GM15510 (cell line): Measurements from ENCODE around the gene TTLL11.

Experiments
- POLR2A ChIP-seq: IDR thresholded peaks from 3 replicates; pipeline ENCODE4 v1.6.1; 2011; ENCODE audit warnings: borderline replicate concordance; ENCODE audit not compliant: insufficient read length; ENCODE audit errors: extremely low read depth

TTLL11 gene

DNA sequence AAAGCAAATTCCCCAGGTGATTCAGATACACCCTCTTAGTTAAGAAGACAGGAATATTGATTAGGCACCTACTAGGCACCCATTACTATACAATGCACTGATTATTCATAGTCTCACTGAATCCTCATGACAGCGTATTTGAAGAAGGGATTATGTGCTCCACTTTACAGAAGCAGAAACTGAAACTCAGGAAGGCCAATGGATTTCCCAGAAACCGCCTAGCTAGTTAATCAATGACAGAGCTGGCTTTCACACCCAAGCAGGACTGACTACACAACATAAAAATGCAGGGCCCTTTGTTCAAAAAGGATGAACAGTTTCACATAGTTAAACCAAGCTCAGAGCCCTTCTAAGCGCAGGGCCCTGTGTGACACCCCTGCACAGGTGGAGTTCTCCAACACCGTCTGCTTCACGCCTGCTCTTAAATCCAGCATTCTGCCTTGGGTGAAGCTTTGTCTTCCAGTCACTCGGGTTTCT lies 117.3 kb downstream of the TTLL11 start:
- no peak for TF ChIP-seq POLR2A

DNA sequence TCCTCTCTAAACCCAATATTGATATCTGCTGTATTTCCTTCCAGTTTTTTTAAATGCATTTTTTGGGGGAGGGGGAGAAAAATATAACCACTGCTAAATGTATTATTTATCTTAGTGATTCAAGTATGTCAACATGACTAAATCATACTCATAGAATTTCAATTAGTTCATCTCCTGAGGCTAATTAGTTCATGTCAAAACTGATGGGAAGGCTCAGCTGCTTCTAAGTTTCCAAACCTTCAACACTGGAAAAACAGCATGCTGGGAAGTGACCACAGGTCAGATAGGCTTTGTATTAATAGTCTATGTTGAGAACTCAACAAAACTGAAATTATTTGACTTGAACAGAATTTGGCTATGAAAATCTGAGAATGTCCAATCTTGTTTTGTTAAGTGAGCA lies 118.7 kb downstream of the TTLL11 start:
- TF ChIP-seq POLR2A = no peak

DNA sequence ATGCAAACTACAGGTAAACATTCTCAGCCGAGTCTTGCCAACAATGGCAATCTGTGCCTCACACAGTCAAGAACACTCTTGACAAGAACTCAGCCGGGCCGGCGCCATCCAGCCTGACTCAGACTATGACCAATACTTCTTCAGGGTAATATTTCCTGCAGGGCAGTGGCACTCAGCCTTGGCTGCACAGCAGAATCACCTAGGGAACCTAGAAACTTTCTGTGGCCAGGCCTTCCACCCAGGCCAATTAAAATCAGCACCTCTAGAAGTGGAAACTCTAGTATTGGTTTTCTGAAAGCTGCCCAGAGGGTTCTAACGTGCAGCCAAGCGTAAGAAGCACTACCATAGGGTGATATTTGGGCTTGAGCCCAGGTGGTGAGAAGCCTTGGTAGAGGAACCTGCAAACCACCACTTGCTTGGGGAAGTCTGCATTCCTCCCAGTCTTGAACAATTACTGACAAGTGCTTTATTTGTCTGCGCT lies 120.6 kb downstream of the TTLL11 start:
- TF ChIP-seq POLR2A = no peak

DNA sequence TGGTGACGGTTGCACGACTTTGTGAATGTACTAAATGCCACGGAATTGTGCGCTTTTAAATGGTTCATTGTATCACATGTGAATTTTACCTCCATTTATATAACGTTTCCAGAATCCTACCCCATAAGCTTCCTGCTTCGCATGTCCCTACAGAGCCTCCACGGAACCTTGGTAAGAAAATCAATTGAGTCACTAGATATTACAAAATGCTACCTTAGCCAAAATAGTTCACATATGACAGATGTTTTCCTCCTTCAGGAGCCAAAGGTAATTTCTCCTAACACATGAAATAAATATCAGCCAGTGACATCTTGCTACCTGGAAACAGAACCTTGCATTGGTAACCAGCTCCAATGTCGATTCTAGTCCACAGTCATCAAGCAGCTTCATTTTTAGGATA lies 125.1 kb downstream of the TTLL11 start:
- no peak for TF ChIP-seq POLR2A

DNA sequence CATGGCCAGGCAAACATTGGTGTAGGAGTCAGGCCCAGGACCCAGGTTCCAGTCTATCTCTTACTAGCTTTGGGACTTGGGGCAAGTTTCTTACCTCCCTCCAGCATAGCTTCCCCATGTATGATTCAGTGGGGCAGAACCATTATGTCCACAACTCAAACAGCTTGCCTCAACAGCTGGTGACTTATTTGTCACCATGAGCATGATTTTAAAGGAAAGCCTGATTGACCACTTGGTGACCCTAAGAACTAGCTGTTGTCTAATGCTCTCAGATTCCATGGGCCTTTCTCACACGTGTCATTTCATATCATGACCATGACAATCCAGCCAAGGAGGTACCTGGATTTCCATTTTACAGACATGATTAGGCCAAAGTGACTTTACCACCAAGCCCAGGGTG lies 126.4 kb downstream of the TTLL11 start:
- no peak for TF ChIP-seq POLR2A

DNA sequence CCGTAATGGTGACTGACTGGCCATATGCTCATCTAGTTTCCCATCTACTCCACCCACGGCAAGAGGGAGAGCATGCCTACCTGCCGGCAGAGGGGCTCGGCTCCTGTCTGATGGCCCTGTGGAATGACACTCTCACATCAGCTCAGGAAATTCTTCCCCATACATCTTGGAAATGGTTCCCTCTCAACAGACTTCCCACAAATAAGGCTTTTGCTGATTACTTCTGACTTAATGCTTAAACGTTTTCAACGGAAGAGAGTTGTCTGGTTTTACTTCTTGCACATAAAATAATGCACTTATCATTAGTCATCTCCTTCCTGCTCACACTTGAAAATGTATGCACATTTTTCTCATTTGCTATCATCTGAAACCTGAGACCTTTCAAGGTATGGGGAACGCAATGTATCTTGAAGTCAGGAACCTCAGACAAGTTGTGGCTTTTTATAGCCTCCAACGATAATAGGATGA lies 129.5 kb downstream of the TTLL11 start:
- TF ChIP-seq POLR2A = no peak

DNA sequence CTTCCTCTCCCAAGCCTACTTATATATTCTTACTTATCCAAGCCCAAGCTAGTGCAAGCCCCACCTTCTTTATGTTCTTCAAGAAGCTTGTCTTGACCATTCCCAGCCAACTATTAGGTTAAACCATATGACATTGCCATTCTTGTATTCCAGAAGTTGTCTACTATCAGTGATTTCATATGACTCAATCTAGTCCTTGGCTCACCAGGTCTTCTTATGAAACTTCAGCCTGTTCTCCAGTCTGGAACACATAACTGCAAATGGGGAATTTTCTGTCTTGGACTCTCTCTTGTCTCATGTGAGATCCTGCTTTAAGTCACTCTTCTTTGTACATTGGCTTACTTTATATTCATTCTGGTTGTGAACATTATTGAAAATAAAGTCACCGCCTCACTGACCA lies 130.7 kb downstream of the TTLL11 start:
- TF ChIP-seq POLR2A = no peak

DNA sequence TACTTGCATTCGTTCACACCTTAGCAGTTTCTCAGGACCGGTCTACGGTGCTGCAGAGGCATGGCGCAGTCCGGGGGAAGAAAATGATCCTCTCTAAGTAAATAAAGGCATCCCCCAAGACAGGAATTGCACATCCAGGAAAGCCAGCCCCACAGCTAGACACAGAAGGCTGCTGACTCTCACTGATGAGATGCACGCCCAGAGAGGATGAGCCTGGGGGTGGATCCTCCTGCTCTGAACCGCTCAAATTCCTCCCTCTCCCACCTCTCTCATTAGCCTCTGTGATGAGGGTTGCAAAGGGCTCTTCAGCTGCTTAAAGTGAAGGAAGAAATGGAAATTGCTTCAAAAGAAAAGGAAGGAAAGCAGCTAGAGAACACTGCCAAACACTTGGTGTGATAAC lies 132.4 kb downstream of the TTLL11 start:
- TF ChIP-seq POLR2A = no peak

DNA sequence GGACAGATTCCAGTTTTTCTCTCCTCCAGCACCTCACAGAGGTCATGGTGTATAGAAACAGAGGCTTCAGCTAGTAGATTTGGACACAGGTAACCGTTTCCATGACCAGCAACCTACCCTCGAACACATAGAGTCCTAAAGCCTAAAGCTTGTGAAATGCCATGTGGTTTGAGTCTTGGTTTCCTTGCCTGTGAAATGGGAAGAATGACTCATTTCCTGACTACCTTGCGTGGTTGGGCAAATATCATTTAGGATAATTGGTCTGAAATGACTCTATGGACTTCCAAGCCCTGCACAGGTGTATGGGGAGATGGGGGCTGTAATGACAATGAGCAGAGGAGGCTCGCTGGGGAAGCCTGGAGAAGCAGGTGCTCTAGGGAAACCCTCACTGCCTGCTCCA lies 134.6 kb downstream of the TTLL11 start:
- TF ChIP-seq POLR2A = no peak

DNA sequence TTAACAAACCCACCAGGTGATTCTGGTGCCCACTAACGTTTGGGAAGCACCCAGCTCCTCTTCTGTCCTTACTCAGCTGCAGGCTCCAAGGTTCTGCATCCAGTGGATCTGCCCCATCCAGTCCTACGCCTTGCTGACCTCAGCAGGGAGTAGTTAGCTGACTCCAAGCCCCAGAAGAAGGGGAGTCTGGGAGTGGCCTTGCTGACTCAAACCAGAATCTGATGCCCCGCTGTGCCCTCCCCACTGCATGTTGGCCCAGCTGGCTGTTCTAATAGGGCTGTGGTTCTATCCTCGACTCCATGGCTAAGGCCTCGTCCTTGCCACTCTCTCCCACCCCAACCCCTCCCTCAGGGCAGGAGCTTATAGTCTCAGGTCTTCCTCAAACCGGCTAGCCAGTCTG lies 136.3 kb downstream of the TTLL11 start:
- no peak for TF ChIP-seq POLR2A

DNA sequence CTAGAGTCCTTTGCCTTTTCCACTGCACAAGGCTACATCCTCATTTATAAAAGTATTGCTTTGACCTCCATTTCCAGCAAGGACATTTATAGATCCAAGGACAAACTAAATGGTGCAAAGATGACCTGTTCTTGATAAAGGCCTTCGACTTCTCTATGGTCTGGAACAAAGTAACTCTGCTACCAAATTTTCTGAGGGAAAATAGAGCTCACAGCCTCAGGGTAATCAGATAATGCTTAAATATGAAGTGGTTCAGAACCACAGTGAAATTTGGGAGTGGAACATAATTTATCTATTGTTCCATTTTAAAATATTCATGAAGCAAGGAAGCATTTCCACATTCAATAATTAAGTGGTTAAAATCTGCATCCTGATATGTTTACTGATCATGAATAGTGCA lies 137.5 kb downstream of the TTLL11 start:
- TF ChIP-seq POLR2A = no peak

DNA sequence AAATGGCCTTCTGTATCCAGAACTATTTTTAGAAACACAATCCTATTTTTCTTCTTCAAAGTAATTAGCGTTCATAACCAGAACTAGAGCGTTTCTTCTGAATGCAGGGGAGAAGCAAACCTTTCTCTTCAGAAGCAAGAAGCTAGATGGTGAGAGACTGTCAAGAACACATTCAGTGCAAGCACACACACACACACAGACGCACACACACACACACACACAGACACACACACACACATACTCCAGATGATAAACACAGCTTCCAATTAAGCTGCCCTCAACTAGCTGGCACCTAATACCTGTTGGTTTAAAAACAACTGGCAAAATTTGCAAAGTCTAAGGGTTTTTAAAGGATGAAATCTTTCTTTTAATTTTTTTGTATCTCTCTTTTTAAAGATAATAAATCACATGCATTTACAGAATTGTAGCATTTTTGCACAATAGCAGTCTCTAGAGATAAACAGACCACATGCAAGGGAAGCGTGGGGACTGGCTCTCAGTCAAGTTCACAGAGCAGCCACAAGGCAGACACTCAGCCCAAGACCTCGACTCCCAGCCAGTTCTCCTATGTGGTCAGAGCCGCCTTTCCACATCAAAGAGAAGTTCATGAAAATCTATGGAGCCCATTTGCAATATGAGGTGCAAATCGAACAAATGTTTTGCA lies 138.5 kb downstream of the TTLL11 start:
- TF ChIP-seq POLR2A = no peak

DNA sequence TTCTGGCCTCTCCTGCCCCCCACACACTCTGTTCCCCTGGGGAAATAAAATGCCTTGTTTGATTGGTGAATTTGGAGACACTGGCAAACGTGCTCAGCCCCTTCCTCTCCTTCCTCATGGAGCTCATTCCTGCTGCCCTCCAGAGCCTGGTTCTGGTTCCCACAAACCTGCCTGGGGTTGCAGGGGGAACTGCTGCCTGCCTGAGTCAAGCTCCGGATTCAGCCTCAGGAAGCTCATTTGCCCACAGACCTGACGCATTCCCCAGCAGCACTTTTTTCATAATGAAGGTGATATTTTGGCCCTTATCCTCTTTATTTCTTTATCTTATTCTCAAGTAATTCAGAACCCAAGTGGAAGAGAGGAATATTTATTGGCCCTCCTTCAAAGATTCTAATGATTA lies 140.5 kb downstream of the TTLL11 start:
- TF ChIP-seq POLR2A = no peak

DNA sequence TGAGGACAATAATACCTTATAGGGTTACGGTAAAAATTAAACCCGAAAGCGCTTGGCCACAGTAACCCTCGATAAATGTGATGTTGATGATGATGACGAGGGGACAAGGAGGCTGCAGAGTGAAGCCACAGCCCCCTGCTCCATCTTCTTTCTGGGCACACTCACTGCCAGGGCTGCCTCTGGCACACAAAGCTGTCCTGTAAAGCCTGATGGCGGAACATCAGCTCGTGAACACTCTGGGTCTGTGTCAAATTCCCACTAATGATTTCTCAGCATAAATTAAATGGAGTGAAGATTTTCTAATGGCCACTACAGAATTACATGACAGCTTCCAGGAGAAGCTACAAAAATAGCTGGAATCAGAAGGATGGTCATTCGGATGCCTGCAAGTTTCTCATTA lies 142.2 kb downstream of the TTLL11 start:
- TF ChIP-seq POLR2A = no peak

DNA sequence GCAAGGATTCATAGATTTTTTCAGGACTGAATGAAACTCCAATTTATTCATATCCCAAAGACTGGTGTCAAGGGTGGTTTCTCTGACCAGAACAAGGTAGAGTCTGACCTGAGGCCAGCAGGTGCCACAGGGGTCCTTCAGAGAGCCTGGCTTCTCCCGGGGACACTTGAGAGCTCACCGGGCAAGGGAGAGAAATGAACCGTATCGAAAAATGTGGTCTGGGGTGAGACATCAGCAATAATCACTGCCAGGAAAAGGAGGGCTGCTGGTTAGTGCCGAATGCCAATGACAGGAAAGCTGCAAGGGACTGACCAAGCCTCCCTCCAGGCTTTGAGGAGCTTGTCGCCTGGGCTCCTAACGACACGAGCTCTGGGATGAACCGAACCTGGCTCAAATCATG lies 142.7 kb downstream of the TTLL11 start:
- TF ChIP-seq POLR2A = no peak

DNA sequence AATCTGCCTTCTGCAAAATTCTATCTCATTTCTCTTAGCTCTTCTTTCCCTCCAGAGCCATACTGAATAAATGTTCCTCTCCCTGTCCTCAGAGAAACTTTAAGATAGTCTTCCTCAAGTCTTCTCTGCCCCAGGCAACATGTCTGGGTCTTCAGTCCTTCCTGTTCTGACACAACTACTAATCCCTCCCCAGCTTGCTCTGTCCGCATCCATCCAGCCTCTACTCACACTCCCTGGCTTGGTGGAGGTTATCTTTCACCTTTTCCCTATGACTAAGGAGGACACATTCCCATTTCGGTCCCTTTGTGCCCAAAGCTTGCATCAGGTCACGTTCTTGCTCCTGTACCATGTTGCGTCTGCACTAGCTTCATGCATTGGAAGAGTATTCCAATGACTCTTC lies 143.3 kb downstream of the TTLL11 start:
- no peak for TF ChIP-seq POLR2A

DNA sequence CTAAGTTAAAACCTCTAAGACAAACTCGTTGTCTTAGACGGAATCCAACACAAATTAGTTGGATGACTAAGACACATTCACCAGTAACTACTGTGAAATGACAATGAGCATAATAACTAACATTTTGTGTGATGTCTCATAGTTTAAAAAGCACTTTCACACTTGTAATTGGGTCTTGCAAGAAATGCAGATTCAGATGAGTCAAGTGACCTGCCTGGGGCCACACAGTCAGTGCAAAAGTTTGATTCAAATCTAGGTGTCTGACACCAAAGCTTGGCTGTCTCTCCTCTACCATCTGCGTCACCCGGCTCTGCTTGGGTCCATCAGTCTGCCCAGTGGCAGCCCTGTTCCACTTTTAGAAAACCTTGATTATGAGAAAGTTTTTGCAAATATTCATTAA lies 143.7 kb downstream of the TTLL11 start:
- no peak for TF ChIP-seq POLR2A

DNA sequence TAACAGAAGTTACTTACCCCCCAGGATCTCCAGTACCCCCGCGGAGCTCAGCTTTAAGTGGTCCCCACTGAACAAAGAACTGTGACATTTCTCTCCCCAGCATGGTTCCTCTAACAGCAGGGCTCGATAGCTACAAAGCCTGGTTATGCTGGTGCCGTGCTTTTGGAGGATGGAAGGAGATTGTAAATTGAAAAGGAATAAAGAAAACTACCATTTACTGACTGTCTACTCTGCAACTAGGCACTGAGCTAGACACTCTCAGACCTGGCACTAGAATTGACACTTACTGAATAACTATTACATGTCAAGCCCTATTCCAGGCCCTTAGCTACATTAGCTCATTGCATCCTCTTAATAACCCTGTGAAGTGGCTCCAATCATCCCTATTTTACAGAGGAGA lies 145.3 kb downstream of the TTLL11 start:
- TF ChIP-seq POLR2A = no peak

DNA sequence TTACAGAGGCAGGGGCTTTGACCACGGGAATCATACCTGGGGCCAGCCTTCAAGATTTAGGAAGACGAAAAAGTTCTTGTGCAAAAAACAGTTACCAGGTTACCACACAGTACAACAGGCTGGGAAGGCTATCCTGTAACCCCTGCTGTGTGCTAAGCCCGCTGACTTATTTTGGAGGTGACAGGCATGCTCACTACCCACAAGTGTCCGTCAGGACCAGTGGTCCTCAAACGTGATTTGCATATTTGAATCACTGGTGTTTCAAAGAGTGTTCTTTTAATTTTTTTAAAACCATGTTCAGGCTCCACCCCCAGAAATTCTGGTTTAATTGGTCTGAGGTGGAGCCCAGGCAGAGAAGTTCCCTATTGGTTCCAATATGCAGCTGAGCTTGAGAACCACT lies 146.6 kb downstream of the TTLL11 start:
- TF ChIP-seq POLR2A = no peak
